ENCODE results near the gene FHOD3. TPM values are rescaled to one million over a fixed set of nuclear protein-coding genes. Genes with fewer than 3 reads are reported as not detected.

The FHOD3 gene
- total RNA-seq, 1 experiment from 2014 or later, result 5.0 TPM

- intact Hi-C loops (cut with micrococcal nuclease), result no loop called here
- H3K36me3 Mint-ChIP-seq (ENCODE audit: insufficient read depth, unreplicated experiment), result peaks cover 5% of the 10 kb centered on the region
- TF ChIP-seq CTCF (IDR thresholded peaks at IDR 0.05; ENCODE audit: unreplicated experiment), result no peak
- peaks cover 13% of the 10 kb centered on the region for H3K4me1 Mint-ChIP-seq (ENCODE audit: insufficient read depth, unreplicated experiment)
- POLR2A ChIA-PET, result no interaction called here
- no peak overlapping the region for H3K27ac Mint-ChIP-seq (ENCODE audit: low read depth, unreplicated experiment)
- DNase-seq (ENCODE audit: unreplicated experiment), result no peak
- no peaks in the 10 kb centered on the region for H3K27me3 Mint-ChIP-seq (ENCODE audit: insufficient read depth, unreplicated experiment)
- no peak overlapping the region for H3K4me3 Mint-ChIP-seq (ENCODE audit: unreplicated experiment)
- CTCF ChIA-PET, result no interaction called here
- BruUV-seq (replicated peaks), result no TSS peak
- H3K9me3 Mint-ChIP-seq (ENCODE audit: unreplicated experiment), result no peaks in the 10 kb centered on the region
These were observed 368.4 kb downstream of the FHOD3 start for GRCh38 chr18:36665952-36666351.

- intact Hi-C loops (cut with micrococcal nuclease), result no loop called here
- Mint-ChIP-seq H3K27ac (ENCODE audit: low read depth, unreplicated experiment) (no peak overlapping the region), H3K4me3 (ENCODE audit: unreplicated experiment) (no peak overlapping the region), H3K27me3 (ENCODE audit: insufficient read depth, unreplicated experiment) (no peaks in the 10 kb centered on the region), H3K9me3 (ENCODE audit: unreplicated experiment) (no peaks in the 10 kb centered on the region), H3K4me1 (ENCODE audit: insufficient read depth, unreplicated experiment) (peaks cover 29% of the 10 kb centered on the region), H3K36me3 (ENCODE audit: insufficient read depth, unreplicated experiment) (peaks cover 5% of the 10 kb centered on the region)
- CTCF ChIA-PET, result interaction anchor here (2.6 kb wide), 1 partner anchor 20 kb away, joined by 12 read pairs; no protein-coding TSS in a partner anchor
- POLR2A ChIA-PET, result interaction anchor here (0.5 to 1.2 kb wide), 3 partner anchors 15 to 526 kb away, joined by 3 read pairs; no protein-coding TSS in a partner anchor
- no peak for DNase-seq (ENCODE audit: unreplicated experiment)
- BruUV-seq (replicated peaks), result no TSS peak
- TF ChIP-seq CTCF (IDR thresholded peaks at IDR 0.05; ENCODE audit: unreplicated experiment), result no peak
These were observed 370.3 kb downstream of the FHOD3 start for GRCh38 chr18:36667811-36668210.

- intact Hi-C loops (cut with micrococcal nuclease), result no loop called here
- Mint-ChIP-seq H3K4me1 (ENCODE audit: insufficient read depth, unreplicated experiment) (peaks cover 30% of the 10 kb centered on the region), H3K27me3 (ENCODE audit: insufficient read depth, unreplicated experiment) (no peaks in the 10 kb centered on the region), H3K27ac (ENCODE audit: low read depth, unreplicated experiment) (no peak overlapping the region), H3K36me3 (ENCODE audit: insufficient read depth, unreplicated experiment) (peaks cover under 1% of the 10 kb centered on the region), H3K9me3 (ENCODE audit: unreplicated experiment) (no peaks in the 10 kb centered on the region), H3K4me3 (ENCODE audit: unreplicated experiment) (no peak overlapping the region)
- POLR2A ChIA-PET, result interaction anchor here (1.0 to 1.2 kb wide), 2 partner anchors 9 to 19 kb away, joined by 3 read pairs; no protein-coding TSS in a partner anchor
- no TSS peak for BruUV-seq (replicated peaks)
- no peak for DNase-seq (ENCODE audit: unreplicated experiment)
- no peak for TF ChIP-seq CTCF (IDR thresholded peaks at IDR 0.05; ENCODE audit: unreplicated experiment)
- CTCF ChIA-PET, result interaction anchor here (0.7 to 2.6 kb wide), 2 partner anchors 9 to 20 kb away, joined by 3 to 12 read pairs; no protein-coding TSS in a partner anchor
These were observed 370.8 kb downstream of the FHOD3 start for GRCh38 chr18:36668349-36668748.

GRCh38 chr18:36672437-36673344, 375.2 kb downstream of the FHOD3 start:
- CTCF ChIA-PET, result interaction anchor here (3.3 kb wide), 1 partner anchor 15 kb away, joined by 14 read pairs; no protein-coding TSS in a partner anchor
- no peak for TF ChIP-seq CTCF (IDR thresholded peaks at IDR 0.05; ENCODE audit: unreplicated experiment)
- H3K9me3 Mint-ChIP-seq (ENCODE audit: unreplicated experiment), result no peaks in the 10 kb centered on the region
- peak overlapping the region; percentile 85 for H3K27ac Mint-ChIP-seq (ENCODE audit: low read depth, unreplicated experiment)
- no peaks in the 10 kb centered on the region for H3K36me3 Mint-ChIP-seq (ENCODE audit: insufficient read depth, unreplicated experiment)
- POLR2A ChIA-PET, result interaction anchor here (0.6 to 2.2 kb wide), 9 partner anchors 9 to 363 kb away, joined by 3 to 8 read pairs (median 3); no protein-coding TSS in a partner anchor
- peaks cover 28% of the 10 kb centered on the region for H3K4me1 Mint-ChIP-seq (ENCODE audit: insufficient read depth, unreplicated experiment)
- no TSS peak for BruUV-seq (replicated peaks)
- peak overlapping the region; percentile 69 for H3K4me3 Mint-ChIP-seq (ENCODE audit: unreplicated experiment)
- peak; percentile 98 for DNase-seq (ENCODE audit: unreplicated experiment)
- H3K27me3 Mint-ChIP-seq (ENCODE audit: insufficient read depth, unreplicated experiment), result no peaks in the 10 kb centered on the region
- intact Hi-C loops (cut with micrococcal nuclease), result no loop called here
